CD14-positive monocyte (primary cell): ENCODE results near the gene FBXL20. TPM values are rescaled to one million over a fixed set of nuclear protein-coding genes. Genes with fewer than 3 reads are reported as not detected.

Experiments used
- DNase-seq, 3 donors: peaks; one replicate each; pipeline ENCODE4 v3.0.0-alpha.2; 2011 to 2022
- H2AFZ ChIP-seq: 2 replicates; pipeline ENCODE4 v1.6.0; 2012; ENCODE audit warnings: mild to moderate bottlenecking, low read depth, low read length, inconsistent platforms; ENCODE audit not compliant: insufficient read depth, poor library complexity, severe bottlenecking
- H3K27ac ChIP-seq, 2 donors: 1 replicate in 1 of 2; 2 replicates in 1 of 2; pipeline ENCODE4 v1.5.1; 2012 to 2013; ENCODE audit warnings: low read length in 2 of 2, control low read depth in 1 of 2, inconsistent platforms in 1 of 2, low read depth in 1 of 2, mild to moderate bottlenecking in 1 of 2
- H3K27me3 ChIP-seq, 2 donors: one replicate each; pipeline versions ENCODE4 v1.6.0 to v1.6.1; 2011 to 2013; ENCODE audit warnings: low read length in 2 of 2; ENCODE audit not compliant: control insufficient read depth in 2 of 2, insufficient read depth in 2 of 2
- H3K36me3 ChIP-seq, 2 donors: replicated peaks in 1 of 2; 1 replicate in 1 of 2; 2 replicates in 1 of 2; pipeline versions ENCODE4 v1.5.1 to v1.6.1; 2012 to 2013; ENCODE audit warnings: low read length in 2 of 2, control low read depth in 1 of 2, inconsistent platforms in 1 of 2, mild to moderate bottlenecking in 1 of 2; ENCODE audit not compliant: insufficient read depth in 2 of 2, control insufficient read depth in 1 of 2
- H3K4me1 ChIP-seq, 2 donors: 1 replicate in 1 of 2; 2 replicates in 1 of 2; pipeline versions ENCODE4 v1.5.1 to v1.6.1; 2012 to 2013; ENCODE audit warnings: low read length in 2 of 2, control low read depth in 1 of 2, inconsistent platforms in 1 of 2, mild to moderate bottlenecking in 1 of 2, moderate library complexity in 1 of 2; ENCODE audit not compliant: insufficient read depth in 2 of 2, control insufficient read depth in 1 of 2
- H3K4me2 ChIP-seq: replicated peaks from 2 replicates; pipeline ENCODE3; 2012; ENCODE audit warnings: low read length, moderate library complexity, mild to moderate bottlenecking; ENCODE audit not compliant: poor library complexity, severe bottlenecking; ENCODE audit errors: extremely low read depth
- H3K4me3 ChIP-seq, 3 experiments: fragments of 200-600 bp in 1 of 3; sonication (generic) in 1 of 3; replicated peaks in 1 of 3; 1 replicate in 2 of 3; 2 replicates in 1 of 3; pipeline ENCODE4 v1.5.1; 2011 to 2013; ENCODE audit warnings: low read length in 3 of 3, mild to moderate bottlenecking in 3 of 3, control low read depth in 2 of 3, low read depth in 2 of 3, inconsistent platforms in 1 of 3, moderate library complexity in 1 of 3
- H3K79me2 ChIP-seq: 2 replicates; pipeline ENCODE4 v1.6.0; 2012; ENCODE audit warnings: mild to moderate bottlenecking, control low read depth, inconsistent platforms, low read length, moderate library complexity; ENCODE audit not compliant: insufficient read depth
- H3K9ac ChIP-seq: 2 replicates; pipeline ENCODE4 v1.6.0; 2017; ENCODE audit warnings: low read length, mild to moderate bottlenecking; ENCODE audit not compliant: insufficient read depth, poor library complexity, severe bottlenecking
- H3K9me3 ChIP-seq, 2 donors: replicated peaks in 1 of 2; 1 replicate in 1 of 2; 2 replicates in 1 of 2; pipeline versions ENCODE4 v1.5.1 to v1.6.1; 2012 to 2013; ENCODE audit warnings: low read length in 2 of 2, control low read depth in 1 of 2; ENCODE audit not compliant: control insufficient read depth in 1 of 2, insufficient read depth in 1 of 2
- H4K20me1 ChIP-seq: 2 replicates; pipeline ENCODE4 v1.6.0; 2012; ENCODE audit warnings: mild to moderate bottlenecking, low read length, control low read depth, moderate library complexity; ENCODE audit not compliant: insufficient read depth
- H3K27ac Mint-ChIP-seq, 7 donors: one replicate each; pipeline ENCODE4 v1.8.0; 2020; ENCODE audit warnings: mild to moderate bottlenecking in 7 of 7, mixed read lengths in 7 of 7, moderate library complexity in 6 of 7, inconsistent platforms in 2 of 7
- H3K27me3 Mint-ChIP-seq, 3 donors: one replicate each; pipeline ENCODE4 v1.8.0; 2021 to 2022; ENCODE audit warnings: low read depth in 3 of 3, mild to moderate bottlenecking in 3 of 3, mixed read lengths in 3 of 3, moderate library complexity in 3 of 3, inconsistent platforms in 1 of 3
- H3K36me3 Mint-ChIP-seq, 2 donors: one replicate each; pipeline ENCODE4 v1.8.0; 2020; ENCODE audit warnings: mixed read lengths in 2 of 2, inconsistent platforms in 1 of 2, mild to moderate bottlenecking in 1 of 2
- H3K4me1 Mint-ChIP-seq: one replicate; pipeline ENCODE4 v1.8.0; 2020; ENCODE audit warnings: mild to moderate bottlenecking, mixed read lengths
- H3K4me3 Mint-ChIP-seq, 2 donors: one replicate each; pipeline ENCODE4 v1.8.0; 2020; ENCODE audit warnings: mild to moderate bottlenecking in 2 of 2, mixed read lengths in 2 of 2, moderate library complexity in 1 of 2
- H3K9me3 Mint-ChIP-seq, 7 donors: one replicate each; pipeline ENCODE4 v1.8.0; 2020 to 2022; ENCODE audit warnings: mixed read lengths in 7 of 7, mild to moderate bottlenecking in 6 of 7, moderate library complexity in 6 of 7, inconsistent platforms in 2 of 7
- CTCF ChIP-seq: fragments of 200-600 bp; IDR thresholded peaks from one replicate; pipeline ENCODE4 v1.8.0; 2022; ENCODE audit warnings: antibody characterized with exemption, mild to moderate bottlenecking
- WGBS: methylation state at CpG from one replicate; pipeline ENCODE4 v1.1.5; 2013; ENCODE audit warnings: missing lambda C conversion rate; ENCODE audit not compliant: insufficient coverage; 5-methylcytosine and 5-hydroxymethylcytosine counted together
- intact Hi-C, 2 donors: fragments of 100-400 bp; cut with micrococcal nuclease; formaldehyde crosslinking; loops; one replicate each; pipeline versions ENCODE4 v1.15.0 to v1.15.1; 2023
- polyA plus RNA-seq, 3 donors: library from polyadenylated mRNA; depleted of rRNA in 1 of 3; unstranded in 2 of 3; stranded (reverse) in 1 of 3; fragments of 300-500 nt in 2 of 3; fragments of >200 nt in 1 of 3; fragmentation: Illumina TruSeq in 2 of 3; gene quantifications; 1 replicate in 2 of 3; 2 replicates in 1 of 3; pipeline ENCODE4 v1.2.3, GENCODE V29; 2012 to 2021

The FBXL20 gene
- polyA plus RNA-seq, 3 donors: 4.0 to 7.7 (median 4.7) TPM

DNA sequence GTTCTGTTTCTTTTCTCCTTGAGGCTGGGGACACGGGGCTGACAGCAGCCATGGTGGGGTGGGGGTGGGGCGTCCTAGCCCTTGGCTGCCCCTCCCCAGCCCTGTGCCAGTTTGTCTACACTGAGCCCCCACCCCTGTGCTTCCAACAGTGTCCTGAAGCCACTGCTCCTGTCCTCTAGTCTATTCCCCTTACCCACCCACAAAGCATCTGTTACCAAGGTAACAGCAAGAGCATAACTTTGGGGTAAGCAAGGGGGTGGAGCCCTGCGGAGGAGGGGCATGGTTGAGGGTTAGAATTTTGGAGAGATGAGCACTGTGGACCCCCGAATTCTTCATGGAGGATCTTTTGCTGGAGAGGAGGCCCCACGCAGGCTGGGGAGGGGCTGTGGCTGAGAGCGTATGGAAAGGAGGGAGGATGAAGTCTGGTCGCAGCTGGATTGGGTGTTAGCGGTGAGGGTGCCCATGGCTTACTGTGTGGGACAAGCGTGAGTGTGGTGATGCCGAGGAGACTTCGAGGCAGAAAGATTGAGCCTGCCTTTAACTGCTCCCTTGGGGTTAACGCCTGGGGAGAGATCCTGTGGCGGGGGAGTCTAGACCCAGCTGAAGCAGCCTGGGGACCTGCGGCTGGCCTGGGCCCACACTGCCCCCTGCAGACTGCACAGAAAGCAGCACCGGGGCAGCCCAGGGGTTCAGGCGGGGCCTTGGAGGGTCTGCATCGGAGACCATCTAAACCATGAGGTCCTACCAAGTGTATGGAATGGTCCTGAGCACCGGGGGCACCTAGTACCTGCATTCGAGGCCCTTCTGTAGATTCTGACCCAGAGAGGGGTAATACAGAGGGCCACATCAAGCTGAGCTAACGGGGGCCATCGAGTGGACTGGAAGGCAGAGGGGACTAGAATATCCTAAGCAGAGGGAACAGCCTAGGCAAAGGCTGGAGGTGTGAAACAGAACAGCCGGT lies 169.6 kb downstream of the FBXL20 start:
- Mint-ChIP-seq H3K27ac (peak overlapping the region in 2 of 7 donors; percentile 43 to 51), H3K4me1 (peaks cover 20% of the 10 kb centered on the region), H3K9me3 (peaks cover 0 to 6% (median 1%) of the 10 kb centered on the region in 7 donors), H3K4me3 (peak overlapping the region; percentile 65 to 78), H3K36me3 (no peaks in the 10 kb centered on the region), H3K27me3 (peaks cover 23 to 48% (median 33%) of the 10 kb centered on the region in 3 donors)
- H3K4me1 ChIP-seq: peaks cover 10 to 13% of the 10 kb centered on the region in 2 donors
- intact Hi-C loops: loop anchor here (5.0 to 10.0 kb wide), 4 partner anchors 67 to 237 kb away; partner anchors contain the start of gene ARL5C (in 1 of the 2)
- peak overlapping the region; percentile 38 for H2AFZ ChIP-seq
- peak overlapping the region; percentile 19 for H3K9ac ChIP-seq
- H3K36me3 ChIP-seq: no peaks in the 10 kb centered on the region
- WGBS: 15% methylated on average over 19 of the region's 22 CpGs
- DNase-seq: peak; percentile 18 to 38 (median 24)
- no peaks in the 10 kb centered on the region for H3K79me2 ChIP-seq
- peaks cover 3 to 31% of the 10 kb centered on the region in 2 donors for H3K27me3 ChIP-seq
- H3K4me3 ChIP-seq: peak overlapping the region in 1 of 3 experiments; percentile 10
- TF ChIP-seq CTCF: peak; percentile 88
- H3K27ac ChIP-seq: no peak overlapping the region
- H3K4me2 ChIP-seq: peak overlapping the region; percentile 34
- H3K9me3 ChIP-seq: no peaks in the 10 kb centered on the region
- H4K20me1 ChIP-seq: no peaks in the 10 kb centered on the region

- Mint-ChIP-seq H3K9me3 (peaks cover 0 to 9% (median 1%) of the 10 kb centered on the region in 7 donors), H3K4me3 (no peak overlapping the region), H3K27ac (no peak overlapping the region), H3K36me3 (no peaks in the 10 kb centered on the region), H3K4me1 (peaks cover 22% of the 10 kb centered on the region), H3K27me3 (peaks cover 30 to 56% (median 40%) of the 10 kb centered on the region in 3 donors)
- H3K4me1 ChIP-seq: peaks cover 12 to 13% of the 10 kb centered on the region in 2 donors
- H3K9ac ChIP-seq: no peak overlapping the region
- TF ChIP-seq CTCF: no peak
- H3K27me3 ChIP-seq: peaks cover 9 to 38% of the 10 kb centered on the region in 2 donors
- DNase-seq: no peak
- H4K20me1 ChIP-seq: no peaks in the 10 kb centered on the region
- no peak overlapping the region for H3K4me2 ChIP-seq
- H2AFZ ChIP-seq: peak overlapping the region; percentile 38
- no peaks in the 10 kb centered on the region for H3K79me2 ChIP-seq
- no peak overlapping the region for H3K4me3 ChIP-seq
- WGBS: 34% methylated on average over 2 of the region's 10 CpGs
- H3K36me3 ChIP-seq: no peaks in the 10 kb centered on the region
- intact Hi-C loops: loop anchor here (5.0 to 10.0 kb wide), 4 partner anchors 66 to 236 kb away; partner anchors contain the start of gene ARL5C (in 1 of the 2)
- H3K27ac ChIP-seq: no peak overlapping the region
- no peaks in the 10 kb centered on the region for H3K9me3 ChIP-seq
These were observed 170.3 kb downstream of the FBXL20 start for GRCh38 chr17:39231091-39231561.
